Cardiac muscle cell (in vitro differentiated cells and primary cell): Measurements from ENCODE around the gene GPS1. TPM values are rescaled to one million over a fixed set of nuclear protein-coding genes. Genes with fewer than 3 reads are reported as not detected.

Source experiments
- DNase-seq, 2 donors: peaks; one replicate each; pipeline versions ENCODE4 v3.0.0 to v3.0.0-alpha.2; 2010 to 2017; ENCODE audit warnings: low read depth in 1 of 2, low spot score in 1 of 2
- H3K27ac ChIP-seq: fragments of 200-600 bp; sonication (generic); 2 replicates; pipeline ENCODE4 v1.5.1; 2016
- H3K27me3 ChIP-seq: fragments of 200-600 bp; sonication (generic); 2 replicates; pipeline ENCODE4 v1.6.0; 2016; ENCODE audit warnings: control low read depth
- H3K36me3 ChIP-seq: fragments of 200-600 bp; sonication (generic); 2 replicates; pipeline ENCODE4 v1.5.1; 2016; ENCODE audit warnings: control low read depth
- H3K4me1 ChIP-seq: fragments of 200-600 bp; sonication (generic); 2 replicates; pipeline ENCODE4 v1.8.1; 2017; ENCODE audit warnings: low read depth, mild to moderate bottlenecking, mixed run types
- H3K4me3 ChIP-seq: fragments of 200-600 bp; sonication (generic); 2 replicates; pipeline ENCODE4 v1.5.1; 2016; ENCODE audit warnings: mild to moderate bottlenecking
- H3K9me3 ChIP-seq: fragments of 200-600 bp; sonication (generic); 2 replicates; pipeline ENCODE4 v1.5.1; 2017; ENCODE audit warnings: low read depth, mild to moderate bottlenecking, control low read depth
- polyA plus RNA-seq: library from polyadenylated mRNA; unstranded; fragments of >200 nt; fragmentation: Nextera tagmentation; extraction: Ambion mirVana; gene quantifications from 2 replicates; pipeline ENCODE4 v1.2.1, GENCODE V29; 2016
- total RNA-seq: library from RNA; depleted of rRNA; stranded (reverse); fragments of >200 nt; gene quantifications from 2 replicates; pipeline ENCODE4 v1.2.3, GENCODE V29; 2016
- TF ChIP-seq, protein P1 (sequence below): IDR thresholded peaks from 2 replicates; pipeline ENCODE4 v1.5.1; 2012; ENCODE audit warnings: low read depth, mild to moderate bottlenecking, low read length

The GPS1 gene
- total and polyA plus RNA-seq, 2 experiments from 2014 or later: 231 to 257 TPM

DNA sequence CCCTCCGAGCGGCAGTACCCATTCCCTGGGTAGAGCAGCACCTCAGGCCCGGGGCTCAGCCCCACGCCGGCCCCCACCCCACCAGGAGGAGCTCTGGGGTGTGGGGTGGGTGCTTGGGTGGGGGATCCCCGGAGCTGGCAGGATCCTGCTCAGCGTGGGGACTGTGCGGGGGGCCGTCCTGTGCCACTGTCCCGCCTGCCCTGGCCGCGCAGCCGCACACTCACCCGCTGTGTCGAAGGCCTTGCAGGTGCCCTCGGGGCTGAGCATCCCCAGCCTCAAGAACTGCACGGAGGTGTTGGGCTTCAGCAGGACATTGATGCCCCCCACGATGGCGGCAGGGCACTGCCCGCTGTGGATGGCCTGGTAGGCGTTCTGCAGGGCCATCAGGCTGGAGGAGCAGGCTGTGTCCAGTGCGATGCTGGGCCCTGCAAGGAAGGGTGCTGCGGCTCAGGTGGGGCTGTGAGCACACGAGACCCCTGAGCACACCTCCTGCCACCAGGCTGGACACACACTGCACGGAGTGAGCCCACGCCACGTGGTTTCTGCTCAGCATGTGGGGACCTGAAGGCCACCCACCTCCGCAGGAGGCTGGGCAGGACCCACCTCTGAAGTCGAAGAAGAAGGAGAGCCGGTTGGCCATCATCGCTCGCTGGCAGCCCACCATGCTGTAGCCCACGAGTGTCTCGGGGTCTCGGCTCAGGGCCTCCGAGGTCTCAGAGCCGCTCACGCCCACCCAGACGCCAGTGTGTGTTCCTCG, 41.5 kb downstream of the GPS1 start:
- no peak for DNase-seq
- TF ChIP-seq, protein P1, sequence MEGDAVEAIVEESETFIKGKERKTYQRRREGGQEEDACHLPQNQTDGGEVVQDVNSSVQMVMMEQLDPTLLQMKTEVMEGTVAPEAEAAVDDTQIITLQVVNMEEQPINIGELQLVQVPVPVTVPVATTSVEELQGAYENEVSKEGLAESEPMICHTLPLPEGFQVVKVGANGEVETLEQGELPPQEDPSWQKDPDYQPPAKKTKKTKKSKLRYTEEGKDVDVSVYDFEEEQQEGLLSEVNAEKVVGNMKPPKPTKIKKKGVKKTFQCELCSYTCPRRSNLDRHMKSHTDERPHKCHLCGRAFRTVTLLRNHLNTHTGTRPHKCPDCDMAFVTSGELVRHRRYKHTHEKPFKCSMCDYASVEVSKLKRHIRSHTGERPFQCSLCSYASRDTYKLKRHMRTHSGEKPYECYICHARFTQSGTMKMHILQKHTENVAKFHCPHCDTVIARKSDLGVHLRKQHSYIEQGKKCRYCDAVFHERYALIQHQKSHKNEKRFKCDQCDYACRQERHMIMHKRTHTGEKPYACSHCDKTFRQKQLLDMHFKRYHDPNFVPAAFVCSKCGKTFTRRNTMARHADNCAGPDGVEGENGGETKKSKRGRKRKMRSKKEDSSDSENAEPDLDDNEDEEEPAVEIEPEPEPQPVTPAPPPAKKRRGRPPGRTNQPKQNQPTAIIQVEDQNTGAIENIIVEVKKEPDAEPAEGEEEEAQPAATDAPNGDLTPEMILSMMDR: no peak
- no peaks in the 10 kb centered on the region for H3K9me3 ChIP-seq

DNA sequence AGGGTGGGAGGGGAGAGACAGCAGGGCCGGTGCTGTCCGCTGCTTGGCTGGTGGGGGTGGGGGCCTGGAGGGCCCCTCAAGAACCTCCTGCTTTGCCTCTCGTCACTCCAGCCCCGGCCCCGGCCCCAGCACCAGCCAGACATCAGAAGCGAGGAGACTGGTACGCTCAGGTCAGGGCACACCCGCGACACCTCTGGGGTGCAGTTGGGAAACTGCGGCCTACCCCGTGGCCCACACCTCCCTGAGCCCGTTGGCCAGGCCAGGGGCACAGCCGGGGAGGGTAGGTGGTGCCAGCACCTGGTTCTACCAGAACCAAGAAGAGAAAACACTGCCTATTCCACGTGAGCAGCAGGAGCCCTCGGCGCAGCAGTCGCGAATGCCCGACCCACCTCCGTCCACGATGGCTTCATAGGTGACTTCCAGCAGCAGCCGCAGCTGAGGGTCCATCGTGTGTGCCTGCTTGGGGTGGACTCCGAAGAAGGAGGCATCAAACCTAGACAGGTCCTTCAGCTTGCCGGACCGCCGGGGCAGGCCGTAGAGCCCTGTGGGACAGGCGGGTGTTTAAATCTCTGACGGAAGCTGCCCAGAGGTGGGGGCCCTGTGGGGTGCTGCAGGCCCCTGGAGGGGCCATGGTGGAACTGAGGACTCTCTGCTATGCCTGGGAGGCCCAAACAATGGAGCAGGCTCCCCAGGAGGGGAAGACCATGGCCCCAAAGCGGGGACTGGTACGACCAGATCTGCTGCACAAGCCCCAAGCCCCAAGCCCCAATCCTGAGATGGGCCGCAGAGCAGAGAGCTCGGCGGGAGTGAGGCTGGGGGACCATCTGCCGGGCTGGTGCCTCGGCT, 43.5 kb downstream of the GPS1 start:
- Histone ChIP-seq H3K9me3 (no peaks in the 10 kb centered on the region), H3K27me3 (no peaks in the 10 kb centered on the region), H3K4me3 (no peak overlapping the region), H3K4me1 (peaks cover 7% of the 10 kb centered on the region), H3K36me3 (peaks cover 42% of the 10 kb centered on the region), H3K27ac (no peak overlapping the region)
- DNase-seq: no peak
- TF ChIP-seq, protein P1: no peak

More for the DNA sequence above, 41.5 kb downstream of the GPS1 start:
- Histone ChIP-seq H3K27me3 (no peaks in the 10 kb centered on the region), H3K27ac (no peak overlapping the region), H3K4me1 (peaks cover 7% of the 10 kb centered on the region), H3K36me3 (peaks cover 60% of the 10 kb centered on the region), H3K4me3 (no peak overlapping the region)

DNA sequence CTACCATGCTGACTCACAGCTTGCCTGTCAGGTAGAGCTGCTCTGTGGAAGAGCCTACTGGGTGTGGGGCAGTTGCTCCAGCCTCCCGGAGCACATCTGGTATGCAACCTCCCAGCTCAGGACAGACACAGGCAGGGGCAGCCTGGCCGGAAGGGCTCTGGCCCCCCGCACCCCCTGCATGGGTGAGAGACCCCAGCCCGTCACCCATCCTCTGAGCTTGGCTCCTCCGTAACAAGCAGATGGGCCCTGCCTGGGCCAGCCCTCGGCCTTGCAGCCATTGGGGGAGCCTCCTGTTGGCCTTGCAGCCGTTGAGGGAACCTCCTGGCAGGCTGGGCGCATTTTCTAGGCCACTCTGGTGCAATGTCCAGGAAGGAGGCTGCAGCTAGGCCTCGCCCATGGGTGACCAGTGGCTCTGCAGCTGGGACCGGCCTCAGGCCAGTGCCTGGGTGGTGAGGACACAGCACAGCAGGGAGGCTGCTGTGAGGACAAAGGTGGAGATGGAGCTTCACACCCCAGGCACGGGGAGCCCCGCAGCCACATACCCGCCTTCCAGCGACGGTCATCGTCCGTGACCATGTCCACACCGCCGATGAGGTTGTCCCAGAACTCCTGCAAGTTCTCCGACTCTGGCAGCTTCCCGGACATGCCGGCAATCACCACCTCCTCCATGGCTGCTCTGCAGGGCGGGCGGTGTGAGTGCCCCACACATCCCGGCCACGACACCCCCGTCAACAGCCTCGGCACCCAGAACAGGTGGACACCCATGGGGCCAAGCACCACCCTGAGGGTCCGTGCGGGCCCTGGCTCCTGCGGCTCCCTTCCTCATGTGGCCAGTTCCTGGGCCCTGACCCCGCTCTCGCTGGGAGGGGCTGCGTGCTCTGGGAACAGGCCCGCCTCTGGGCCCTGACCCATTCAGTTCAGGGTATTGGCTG, 44.3 kb downstream of the GPS1 start:
- Histone ChIP-seq H3K27ac (no peak overlapping the region), H3K27me3 (no peaks in the 10 kb centered on the region), H3K9me3 (no peaks in the 10 kb centered on the region), H3K36me3 (peaks cover 35% of the 10 kb centered on the region), H3K4me1 (peaks cover 7% of the 10 kb centered on the region), H3K4me3 (peak overlapping the region; percentile 90)
- no peak for DNase-seq
- TF ChIP-seq, protein P1: no peak

DNA sequence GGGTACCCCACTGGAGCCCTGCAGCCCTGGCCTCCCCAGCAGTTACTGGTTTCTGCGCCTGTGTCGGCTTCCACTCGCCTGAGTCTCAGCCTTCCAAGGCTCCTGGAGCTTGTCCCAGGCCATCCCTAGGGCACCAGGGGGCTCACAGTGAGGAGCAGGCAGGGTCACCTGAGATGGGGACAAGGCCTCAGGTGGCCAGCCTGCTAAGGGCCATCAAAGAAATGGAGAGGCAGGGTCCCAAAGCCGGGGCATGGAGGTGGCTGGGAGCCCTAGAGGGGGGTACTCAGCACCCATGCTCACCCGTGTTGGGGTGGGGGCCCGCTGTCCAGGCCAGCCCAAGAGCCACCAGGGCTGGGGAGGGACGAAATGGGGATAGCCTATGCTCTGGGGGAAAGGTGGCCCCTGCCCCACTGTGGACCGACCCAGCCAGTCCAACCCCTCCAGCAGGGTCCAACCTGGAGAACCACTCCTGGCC, 45.0 kb downstream of the GPS1 start:
- Histone ChIP-seq H3K4me1 (peaks cover 7% of the 10 kb centered on the region), H3K27me3 (no peaks in the 10 kb centered on the region), H3K27ac (peak overlapping the region; percentile 98), H3K9me3 (no peaks in the 10 kb centered on the region), H3K4me3 (peak overlapping the region; percentile 90), H3K36me3 (peaks cover 29% of the 10 kb centered on the region)
- no peak for DNase-seq
- TF ChIP-seq, protein P1: no peak
